Type B pancreatic cell (in vitro differentiated cells): Measurements from ENCODE around the gene SYPL2. TPM values are rescaled to one million over a fixed set of nuclear protein-coding genes. Genes with fewer than 3 reads are reported as not detected.

Experiments used
- DNase-seq: peaks from one replicate; pipeline ENCODE4 v3.0.0; 2021; ENCODE audit warnings: mixed read lengths; ENCODE audit not compliant: unreplicated experiment; ENCODE audit errors: extremely low spot score
- H3K27ac Mint-ChIP-seq: 2 replicates; pipeline ENCODE4 v1.8.0; 2021; ENCODE audit warnings: mild to moderate bottlenecking, mixed read lengths
- H3K27me3 Mint-ChIP-seq: 2 replicates; pipeline ENCODE4 v1.8.0; 2021; ENCODE audit warnings: mixed read lengths
- H3K36me3 Mint-ChIP-seq: 2 replicates; pipeline ENCODE4 v1.8.0; 2021; ENCODE audit warnings: mixed read lengths
- H3K4me1 Mint-ChIP-seq: one replicate; pipeline ENCODE4 v1.8.0; 2021; ENCODE audit warnings: mixed read lengths; ENCODE audit not compliant: unreplicated experiment
- H3K4me3 Mint-ChIP-seq: 2 replicates; pipeline ENCODE4 v1.8.0; 2021; ENCODE audit warnings: mild to moderate bottlenecking, mixed read lengths
- H3K9me3 Mint-ChIP-seq: 2 replicates; pipeline ENCODE4 v1.8.0; 2021; ENCODE audit warnings: mixed read lengths
- CTCF ChIP-seq: fragments of 200-600 bp; sonication (generic); conservative IDR thresholded peaks from 2 replicates; pipeline ENCODE4 v1.5.0; 2021; ENCODE audit warnings: antibody characterized with exemption, mild to moderate bottlenecking
- total RNA-seq: library from RNA; stranded (reverse); gene quantifications from 2 replicates; pipeline ENCODE4 v1.2.1, GENCODE V29; 2021; ENCODE audit warnings: low replicate concordance

Gene SYPL2
- total RNA-seq, 1 donor from 2014 or later = 0.58 TPM

GRCh38 chr1:109432336-109432735, 34.0 kb upstream of the SYPL2 start:
- no peak for TF ChIP-seq CTCF
- no peak overlapping the region for H3K4me3 Mint-ChIP-seq
- H3K36me3 Mint-ChIP-seq = no peaks in the 10 kb centered on the region
- no peaks in the 10 kb centered on the region for H3K9me3 Mint-ChIP-seq
- DNase-seq = no peak
- peaks cover 8% of the 10 kb centered on the region for H3K27me3 Mint-ChIP-seq
- no peak overlapping the region for H3K27ac Mint-ChIP-seq
- H3K4me1 Mint-ChIP-seq = peaks cover 5% of the 10 kb centered on the region

- Mint-ChIP-seq H3K4me1 (no peaks in the 10 kb centered on the region), H3K9me3 (no peaks in the 10 kb centered on the region), H3K27ac (no peak overlapping the region), H3K4me3 (no peak overlapping the region), H3K27me3 (peaks cover 8% of the 10 kb centered on the region), H3K36me3 (no peaks in the 10 kb centered on the region)
- DNase-seq = no peak
- TF ChIP-seq CTCF = no peak
Observed at GRCh38 chr1:109433322-109433721, 33.0 kb upstream of the SYPL2 start.

GRCh38 chr1:109434484-109434883, 31.9 kb upstream of the SYPL2 start:
- no peak overlapping the region for H3K4me3 Mint-ChIP-seq
- no peaks in the 10 kb centered on the region for H3K9me3 Mint-ChIP-seq
- no peaks in the 10 kb centered on the region for H3K4me1 Mint-ChIP-seq
- no peak overlapping the region for H3K27ac Mint-ChIP-seq
- no peak for DNase-seq
- H3K36me3 Mint-ChIP-seq = no peaks in the 10 kb centered on the region
- TF ChIP-seq CTCF = no peak
- peaks cover 8% of the 10 kb centered on the region for H3K27me3 Mint-ChIP-seq

DNA sequence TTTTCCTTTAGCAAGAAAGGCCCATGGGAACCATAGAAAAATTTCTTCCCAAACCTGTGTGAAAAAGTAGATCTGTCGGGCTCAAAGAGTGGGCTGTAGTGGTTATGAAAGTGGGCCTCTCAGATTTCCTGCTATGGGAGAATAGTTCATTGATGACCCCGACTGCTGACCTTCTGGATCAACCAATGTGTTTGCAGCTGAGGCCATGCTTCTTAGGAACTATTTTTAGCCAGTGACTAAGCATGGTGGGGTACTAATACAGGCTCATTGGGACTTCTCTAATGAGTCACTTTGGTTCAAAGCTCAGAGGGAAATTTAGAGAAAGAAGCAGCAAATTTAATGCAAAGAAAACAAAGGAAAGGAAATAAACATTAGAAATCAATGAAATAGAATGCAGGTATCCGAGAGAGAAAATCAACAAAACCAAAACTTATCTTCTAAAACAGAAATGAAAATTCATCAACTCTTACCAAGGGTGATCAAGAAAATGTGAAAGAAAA, 27.5 kb upstream of the SYPL2 start:
- Mint-ChIP-seq H3K9me3 (no peaks in the 10 kb centered on the region), H3K27me3 (peaks cover 4% of the 10 kb centered on the region), H3K36me3 (no peaks in the 10 kb centered on the region), H3K4me3 (no peak overlapping the region), H3K27ac (no peak overlapping the region), H3K4me1 (no peaks in the 10 kb centered on the region)
- no peak for DNase-seq
- TF ChIP-seq CTCF = no peak

DNA sequence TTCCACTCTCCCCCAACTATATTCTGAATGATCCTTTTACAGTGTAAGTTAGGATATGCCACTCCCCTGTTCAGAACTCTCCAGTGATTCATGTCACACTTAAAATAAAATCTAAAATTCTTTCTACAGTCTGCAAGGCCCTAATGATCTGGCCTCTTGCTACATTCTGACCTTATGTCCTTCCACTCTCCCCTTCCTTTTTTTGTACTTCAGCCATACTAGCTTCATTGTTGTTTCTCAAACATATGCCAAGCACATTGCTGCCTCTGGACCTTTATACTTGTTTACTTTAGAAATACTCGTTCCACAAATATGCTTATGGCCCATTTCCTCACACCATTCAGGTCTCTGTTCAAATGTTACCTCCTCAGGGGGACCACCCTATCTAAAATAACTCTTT, 25.3 kb upstream of the SYPL2 start:
- TF ChIP-seq CTCF = no peak
- Mint-ChIP-seq H3K36me3 (no peaks in the 10 kb centered on the region), H3K9me3 (no peaks in the 10 kb centered on the region), H3K4me1 (no peaks in the 10 kb centered on the region), H3K4me3 (no peak overlapping the region), H3K27ac (no peak overlapping the region), H3K27me3 (peaks cover 16% of the 10 kb centered on the region)
- DNase-seq = no peak

GRCh38 chr1:109443476-109443875, 22.9 kb upstream of the SYPL2 start:
- H3K4me3 Mint-ChIP-seq = no peak overlapping the region

More at GRCh38 chr1:109443476-109443875, 22.9 kb upstream of the SYPL2 start:
- H3K4me1 Mint-ChIP-seq = no peaks in the 10 kb centered on the region
- no peak for DNase-seq
- no peak for TF ChIP-seq CTCF
- H3K27ac Mint-ChIP-seq = no peak overlapping the region
- peaks cover 32% of the 10 kb centered on the region for H3K27me3 Mint-ChIP-seq
- H3K36me3 Mint-ChIP-seq = no peaks in the 10 kb centered on the region
- no peaks in the 10 kb centered on the region for H3K9me3 Mint-ChIP-seq
